H1 (cell line): ENCODE measurements around the gene PPWD1. TPM values are rescaled to one million over a fixed set of nuclear protein-coding genes. Genes with fewer than 3 reads are reported as not detected.

Experiments
- CTCF ChIA-PET: fragments of 300-600 bp; sonication (Branson Sonifier 250); formaldehyde crosslinking; loops from one replicate; lab custom pipeline; 2021; ENCODE audit not compliant: partially characterized antibody; lab: Charles Lee
- POLR2A ChIA-PET: fragments of 300-600 bp; sonication (Branson Sonifier 250); formaldehyde crosslinking; loops from one replicate; lab custom pipeline; 2021; ENCODE audit warnings: inconsistent platforms; ENCODE audit not compliant: partially characterized antibody; lab: Charles Lee
- DNase-seq, 2 experiments: peaks; one replicate each; pipeline versions ENCODE4 v3.0.0 to v3.0.0-alpha.2; 2010 to 2022; ENCODE audit warnings: low spot score in 2 of 2, low read depth in 1 of 2, mixed read lengths in 1 of 2
- FAIRE-seq: peaks from 2 replicates; lab custom pipeline; 2011; peaks lifted over from hg19 to GRCh38; lab: Jason Lieb, UNC
- H2AFZ ChIP-seq: 2 replicates; pipeline ENCODE4 v1.8.1; 2012; ENCODE audit warnings: low read length, inconsistent platforms
- H2AK5ac ChIP-seq: 2 replicates; pipeline ENCODE4 v1.6.1; 2013; ENCODE audit warnings: low read depth, low read length
- H2BK120ac ChIP-seq: replicated peaks from 2 replicates; pipeline ENCODE3; 2013; ENCODE audit warnings: low read depth, low read length, inconsistent platforms
- H2BK12ac ChIP-seq: 2 replicates; pipeline ENCODE4 v1.6.1; 2013; ENCODE audit warnings: low read depth, low read length
- H2BK15ac ChIP-seq: 2 replicates; pipeline ENCODE4 v1.6.1; 2013; ENCODE audit warnings: low read length
- H2BK20ac ChIP-seq: 2 replicates; pipeline ENCODE4 v1.6.1; 2013; ENCODE audit warnings: low read length
- H2BK5ac ChIP-seq: 2 replicates; pipeline ENCODE4 v1.6.1; 2013; ENCODE audit warnings: low read depth, low read length
- H3K14ac ChIP-seq: 2 replicates; pipeline ENCODE4 v1.6.1; 2013; ENCODE audit warnings: inconsistent platforms; ENCODE audit not compliant: insufficient read length
- H3K18ac ChIP-seq: 2 replicates; pipeline ENCODE4 v1.6.1; 2013; ENCODE audit warnings: low read length; ENCODE audit errors: extremely low read depth
- H3K23ac ChIP-seq: 2 replicates; pipeline ENCODE4 v1.6.1; 2013; ENCODE audit warnings: inconsistent platforms; ENCODE audit not compliant: insufficient read length
- H3K23me2 ChIP-seq: 2 replicates; pipeline ENCODE4 v1.6.1; 2013; ENCODE audit warnings: low read depth, low read length
- H3K27ac ChIP-seq: 2 replicates; pipeline ENCODE4 v1.6.1; 2011; ENCODE audit warnings: low read depth, low read length, inconsistent platforms
- H3K27me3 ChIP-seq, 4 experiments: replicated peaks in 1 of 4; 1 replicate in 1 of 4; 2 replicates in 3 of 4; pipeline versions ENCODE4 v1.6.1 to v1.8.1; 2011 to 2013; ENCODE audit warnings: low read length in 3 of 4, mild to moderate bottlenecking in 3 of 4, inconsistent platforms in 2 of 4, mixed read lengths in 2 of 4, moderate library complexity in 1 of 4; ENCODE audit not compliant: control insufficient read depth in 3 of 4, insufficient read depth in 3 of 4; ENCODE audit errors: extremely low read depth in 1 of 4
- H3K36me3 ChIP-seq, 4 experiments: 2 replicates each; pipeline versions ENCODE4 v1.6.1 to v1.8.1; 2011 to 2013; ENCODE audit warnings: mild to moderate bottlenecking in 4 of 4, low read length in 3 of 4, moderate library complexity in 2 of 4, control low read depth in 1 of 4, inconsistent platforms in 1 of 4; ENCODE audit not compliant: insufficient read depth in 4 of 4, control insufficient read depth in 2 of 4
- H3K4ac ChIP-seq: replicated peaks from 2 replicates; pipeline ENCODE3; 2013; ENCODE audit warnings: low read length, low read depth, mixed read lengths, inconsistent platforms; ENCODE audit not compliant: insufficient read length
- H3K4me1 ChIP-seq, 4 experiments: replicated peaks in 1 of 4; 1 replicate in 1 of 4; 2 replicates in 3 of 4; pipeline versions ENCODE4 v1.6.1 to v1.8.1; 2011 to 2013; ENCODE audit warnings: low read length in 3 of 4, inconsistent platforms in 2 of 4, mixed read lengths in 1 of 4; ENCODE audit not compliant: insufficient read depth in 4 of 4, control insufficient read depth in 3 of 4
- H3K4me2 ChIP-seq, 2 experiments: 2 replicates each; pipeline versions ENCODE4 v1.6.1 to v1.8.1; 2011 to 2013; ENCODE audit warnings: low read depth in 2 of 2, low read length in 2 of 2, control low read depth in 1 of 2, inconsistent platforms in 1 of 2, mild to moderate bottlenecking in 1 of 2; ENCODE audit not compliant: insufficient read depth in 1 of 2
- H3K4me3 ChIP-seq, 4 experiments: fragments of 200-600, 300-600 bp in 1 of 4; sonication (generic), shearing (Covaris generic), sonication (Bioruptor Twin) in 1 of 4; 2 replicates each; pipeline versions ENCODE4 v1.5.1 to v1.8.1; 2011 to 2016; ENCODE audit warnings: low read length in 4 of 4, low read depth in 3 of 4, control low read depth in 2 of 4, inconsistent platforms in 2 of 4, mild to moderate bottlenecking in 2 of 4, mixed read lengths in 1 of 4, moderate library complexity in 1 of 4; ENCODE audit not compliant: insufficient read depth in 2 of 4; ENCODE audit errors: extremely low read depth in 1 of 4
- H3K56ac ChIP-seq: replicated peaks from 2 replicates; pipeline ENCODE3; 2013; ENCODE audit warnings: low read depth, mild to moderate bottlenecking, mixed read lengths, low read length, inconsistent platforms; ENCODE audit not compliant: insufficient read length
- H3K79me1 ChIP-seq: 2 replicates; pipeline ENCODE4 v1.6.1; 2013; ENCODE audit warnings: low read depth, low read length, control low read depth
- H3K79me2 ChIP-seq, 2 experiments: 2 replicates each; pipeline versions ENCODE4 v1.6.1 to v1.8.1; 2012 to 2013; ENCODE audit warnings: low read length in 2 of 2, mild to moderate bottlenecking in 2 of 2, inconsistent platforms in 1 of 2; ENCODE audit not compliant: insufficient read depth in 2 of 2, control insufficient read depth in 1 of 2
- H3K9ac ChIP-seq, 4 experiments: replicated peaks in 1 of 4; 1 replicate in 1 of 4; 2 replicates in 3 of 4; pipeline versions ENCODE4 v1.6.1 to v1.8.1; 2011 to 2013; ENCODE audit warnings: low read depth in 3 of 4, low read length in 3 of 4, control low read depth in 2 of 4, mild to moderate bottlenecking in 2 of 4, moderate library complexity in 2 of 4, inconsistent platforms in 1 of 4; ENCODE audit errors: extremely low read depth in 1 of 4
- H3K9me3 ChIP-seq, 2 experiments: 2 replicates each; pipeline versions ENCODE4 v1.6.1 to v1.8.1; 2012 to 2013; ENCODE audit warnings: mild to moderate bottlenecking in 2 of 2, moderate library complexity in 2 of 2, control low read depth in 1 of 2, inconsistent platforms in 1 of 2, low read depth in 1 of 2, low read length in 1 of 2, mixed read lengths in 1 of 2; ENCODE audit not compliant: insufficient read depth in 2 of 2
- H4K20me1 ChIP-seq, 2 experiments: replicated peaks in 1 of 2; 2 replicates each; pipeline versions ENCODE3 to v1.8.1; 2011 to 2013; ENCODE audit warnings: inconsistent platforms in 2 of 2, low read length in 2 of 2, mild to moderate bottlenecking in 1 of 2; ENCODE audit not compliant: insufficient read depth in 2 of 2, control insufficient read depth in 1 of 2
- H4K5ac ChIP-seq: 2 replicates; pipeline ENCODE4 v1.6.1; 2013; ENCODE audit warnings: low read length, low read depth, mixed read lengths, inconsistent platforms; ENCODE audit not compliant: insufficient read length
- H4K8ac ChIP-seq: 2 replicates; pipeline ENCODE4 v1.8.0; 2013; ENCODE audit warnings: mild to moderate bottlenecking, moderate library complexity, low read length, inconsistent platforms; ENCODE audit not compliant: insufficient read depth; ENCODE audit errors: extremely low read depth
- H4K91ac ChIP-seq: replicated peaks from 2 replicates; pipeline ENCODE3; 2013; ENCODE audit warnings: low read length, mixed read lengths, inconsistent platforms; ENCODE audit not compliant: insufficient read length
- CREB1 ChIP-seq: IDR thresholded peaks from 2 replicates; pipeline ENCODE4 v1.6.1; 2012; ENCODE audit warnings: inconsistent platforms
- CTBP2 ChIP-seq: IDR thresholded peaks from 2 replicates; pipeline ENCODE4 v1.7.0; 2011; ENCODE audit warnings: borderline replicate concordance, mild to moderate bottlenecking, moderate library complexity, mixed read lengths, low read length; ENCODE audit not compliant: insufficient read depth, insufficient read length
- GABPA ChIP-seq: IDR thresholded peaks from 2 replicates; pipeline ENCODE4 v1.6.1; 2011; ENCODE audit warnings: mild to moderate bottlenecking, low read length, moderate library complexity, borderline replicate concordance; ENCODE audit not compliant: insufficient read depth
- JUN ChIP-seq: IDR thresholded peaks from 2 replicates; pipeline ENCODE4 v1.6.1; 2011; ENCODE audit warnings: low read depth, mild to moderate bottlenecking, improper control_type of control experiment, low read length
- NANOG ChIP-seq: IDR thresholded peaks from 2 replicates; pipeline ENCODE4 v1.6.1; 2011; ENCODE audit warnings: low read length, low read depth, mild to moderate bottlenecking, inconsistent platforms; ENCODE audit not compliant: insufficient read depth, poor library complexity, severe bottlenecking
- PHF8 ChIP-seq: fragments of 200-600 bp; sonication (generic); conservative IDR thresholded peaks from 2 replicates; pipeline ENCODE4 v1.7.1; 2012; ENCODE audit warnings: low read depth, mild to moderate bottlenecking, inconsistent platforms, low read length, moderate library complexity
- SAP30 ChIP-seq: fragments of 300-600 bp; sonication (generic); IDR thresholded peaks from 2 replicates; pipeline ENCODE4 v1.7.1; 2012; ENCODE audit warnings: low read length, moderate library complexity, mild to moderate bottlenecking, inconsistent platforms; ENCODE audit not compliant: insufficient read depth, insufficient replicate concordance
- SIRT6 ChIP-seq: IDR thresholded peaks from one replicate; pipeline ENCODE4 v1.7.1; 2012; ENCODE audit warnings: low read length, inconsistent platforms
- YY1 ChIP-seq: IDR thresholded peaks from 2 replicates; pipeline ENCODE4 v1.6.1; 2011; ENCODE audit warnings: low read depth, mild to moderate bottlenecking, low read length
- ZNF274 ChIP-seq: IDR thresholded peaks from 2 replicates; pipeline ENCODE4 v1.7.0; 2012; ENCODE audit warnings: low read length, borderline replicate concordance; ENCODE audit errors: extremely low read depth
- WGBS, 2 experiments: shearing (Covaris generic) in 1 of 2; methylation state at CpG; one replicate each; pipeline versions ENCODE4 v1.1.6 to v1.1.7; 2013 to 2015; ENCODE audit warnings: low lambda C conversion rate in 2 of 2, mixed read lengths in 2 of 2, inconsistent platforms in 1 of 2, low coverage in 1 of 2, missing lambda C conversion rate in 1 of 2; ENCODE audit not compliant: insufficient replicate concordance in 2 of 2, insufficient coverage in 1 of 2, insufficient read length in 1 of 2; ENCODE audit errors: extremely low coverage in 1 of 2, missing lambda C conversion rate in 1 of 2; 5-methylcytosine and 5-hydroxymethylcytosine counted together
- polyA plus RNA-seq, 7 experiments: library from polyadenylated mRNA; depleted of rRNA in 3 of 7; stranded (reverse) in 5 of 7; unstranded in 2 of 7; fragments of >200 nt in 5 of 7; fragments of 200-250 nt in 2 of 7; gene quantifications; 1 replicate in 5 of 7; 2 replicates in 1 of 7; 4 replicates in 1 of 7; pipeline versions ENCODE4 v1.2.1 to v1.2.3, GENCODE V29; 2011 to 2013; ENCODE audit warnings: missing spikeins in 2 of 7, mixed read lengths in 2 of 7
- total RNA-seq: library from RNA; stranded (reverse); fragmentation: NEBNext Ultra II Directional; extraction: Animal tissue kit (Norgen Biotek cat#: 25700); gene quantifications from 2 replicates; pipeline ENCODE4 v1.2.1, GENCODE V29; 2021

PPWD1 gene
- total and polyA plus RNA-seq, 2 of the 8 experiments (the other 6 are each of a cell fraction or from before 2014, with no cell fraction given): 5.0 to 35.7 TPM

GRCh38 chr5:65556181-65556580 lies 6.9 kb upstream of the PPWD1 start:
- H3K4me3 ChIP-seq: no peak overlapping the region
- no peak overlapping the region for H2BK5ac ChIP-seq
- no peak overlapping the region for H3K9ac ChIP-seq
- H2BK20ac ChIP-seq: no peak overlapping the region
- ChIA-PET POLR2A (interaction anchor here (0.6 kb wide), 1 partner anchor 502 kb away, joined by 3 read pairs; no protein-coding TSS in a partner anchor), CTCF (interaction anchor here (0.6 to 2.2 kb wide), 3 partner anchors 21 to 277 kb away, joined by 3 to 5 read pairs (median 3); no protein-coding TSS in a partner anchor)
- no peak overlapping the region for H2BK15ac ChIP-seq
- no peak overlapping the region for H3K14ac ChIP-seq
- no peaks in the 10 kb centered on the region for H3K79me1 ChIP-seq
- no peaks in the 10 kb centered on the region for H3K23me2 ChIP-seq
- WGBS, 2 experiments: 89% methylated on average over 2 of the region's 2 CpGs; no CpG with 5 or more reads in 1 of the 2 experiments
- H3K4me2 ChIP-seq: no peak overlapping the region
- peaks cover 4 to 39% (median 7%) of the 10 kb centered on the region in 4 experiments; a peak in 5 of 8 replicates for H3K36me3 ChIP-seq
- H3K4me1 ChIP-seq: no peaks in the 10 kb centered on the region
- DNase-seq (no peak), FAIRE-seq (no peak)
- no peak overlapping the region for H4K91ac ChIP-seq
- H3K23ac ChIP-seq: no peak overlapping the region
- H3K79me2 ChIP-seq: peaks cover 0 to 12% of the 10 kb centered on the region in 2 experiments; a peak in 2 of 4 replicates
- no peak overlapping the region for H4K5ac ChIP-seq
- no peak overlapping the region for H3K27ac ChIP-seq
- H4K20me1 ChIP-seq: no peaks in the 10 kb centered on the region
- no peak overlapping the region for H3K18ac ChIP-seq
- no peak overlapping the region for H2BK120ac ChIP-seq
- no peaks in the 10 kb centered on the region for H3K27me3 ChIP-seq
- no peaks in the 10 kb centered on the region for H3K9me3 ChIP-seq
- H4K8ac ChIP-seq: no peak overlapping the region
- H2AK5ac ChIP-seq: no peak overlapping the region
- H3K56ac ChIP-seq: no peak overlapping the region
- H2BK12ac ChIP-seq: no peak overlapping the region
- H2AFZ ChIP-seq: no peak overlapping the region
- no peak overlapping the region for H3K4ac ChIP-seq
- no peak for TF ChIP-seq NANOG
- TF ChIP-seq PHF8: no peak
- TF ChIP-seq ZNF274: no peak
- no peak for TF ChIP-seq SAP30
- no peak for TF ChIP-seq CTBP2
- TF ChIP-seq JUN: no peak
- TF ChIP-seq GABPA: no peak
- no peak for TF ChIP-seq YY1
- no peak for TF ChIP-seq CREB1
- no peak for TF ChIP-seq SIRT6
